ENCODE measurements around the gene DENND1A.

Gene DENND1A

GRCh38 chr9:123599781-123600180 is 330.1 kb downstream of the DENND1A start:
- H3K4me3 ChIP-seq (ENCODE audit: low read depth, low read length): no peak overlapping the region
- no peak for DNase-seq (ENCODE audit: low read depth)

DNA sequence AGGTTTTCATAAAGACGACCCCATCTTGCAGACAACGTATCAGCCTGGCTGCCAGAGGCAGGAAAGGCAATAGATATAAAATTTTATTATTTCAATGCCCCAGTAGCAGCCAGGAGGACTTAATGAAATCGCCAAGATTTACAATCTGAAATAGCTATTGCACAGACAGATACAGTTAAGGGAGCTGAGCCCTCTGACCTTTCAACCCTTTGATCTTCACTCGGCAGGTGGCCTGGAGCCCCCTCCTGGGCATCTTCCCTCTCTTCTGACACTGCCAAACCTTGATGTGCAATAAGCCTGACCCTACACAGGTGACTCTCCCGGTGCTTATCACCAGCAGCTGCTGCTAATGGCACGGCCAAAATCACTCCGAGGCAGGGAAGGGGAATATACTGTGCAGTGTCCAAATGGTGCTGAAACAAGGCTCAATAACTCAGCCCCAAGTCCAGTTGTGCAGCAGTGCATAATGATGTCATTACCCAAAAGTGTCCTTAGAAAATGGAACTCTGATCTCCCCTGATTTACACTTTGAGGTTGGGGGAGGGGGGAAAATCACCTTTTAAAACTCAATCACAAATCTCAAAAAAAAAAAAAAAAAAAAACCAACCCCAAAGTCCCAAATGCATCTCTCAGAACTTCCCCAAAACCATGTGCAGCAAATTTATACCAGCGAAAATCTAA is 331.9 kb downstream of the DENND1A start:
- H3K4me3 ChIP-seq (ENCODE audit: low read depth, low read length): no peak overlapping the region
- no peak for DNase-seq (ENCODE audit: low read depth)
- TF ChIP-seq CTCF (IDR thresholded peaks at IDR 0.05; ENCODE audit: control insufficient read depth, extremely low read depth, insufficient read depth): no peak

More at GRCh38 chr9:123599781-123600180, 330.1 kb downstream of the DENND1A start:
- TF ChIP-seq CTCF (IDR thresholded peaks at IDR 0.05; ENCODE audit: control insufficient read depth, extremely low read depth, insufficient read depth): no peak

DNA sequence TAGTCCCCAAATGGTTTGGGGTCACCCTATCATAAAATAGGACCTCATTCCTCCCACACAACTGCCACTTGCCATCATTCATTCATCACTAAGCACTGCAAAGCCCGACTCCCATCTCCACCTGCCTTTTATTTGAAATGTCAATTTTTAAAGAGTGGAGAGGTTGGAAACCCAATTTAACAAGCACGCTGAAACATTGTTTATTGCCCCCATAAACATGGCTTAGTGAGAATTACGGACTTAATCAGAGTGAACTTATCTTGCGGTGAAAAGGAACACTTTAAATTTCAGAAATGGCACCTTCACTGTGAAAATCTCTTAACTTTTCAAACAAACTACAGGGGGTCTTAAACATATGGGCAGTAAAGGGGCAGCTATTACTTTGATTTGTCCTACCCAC is 332.9 kb downstream of the DENND1A start:
- DNase-seq (ENCODE audit: low read depth): no peak
- H3K4me3 ChIP-seq (ENCODE audit: low read depth, low read length): no peak overlapping the region
- TF ChIP-seq CTCF (IDR thresholded peaks at IDR 0.05; ENCODE audit: control insufficient read depth, extremely low read depth, insufficient read depth): no peak

DNA sequence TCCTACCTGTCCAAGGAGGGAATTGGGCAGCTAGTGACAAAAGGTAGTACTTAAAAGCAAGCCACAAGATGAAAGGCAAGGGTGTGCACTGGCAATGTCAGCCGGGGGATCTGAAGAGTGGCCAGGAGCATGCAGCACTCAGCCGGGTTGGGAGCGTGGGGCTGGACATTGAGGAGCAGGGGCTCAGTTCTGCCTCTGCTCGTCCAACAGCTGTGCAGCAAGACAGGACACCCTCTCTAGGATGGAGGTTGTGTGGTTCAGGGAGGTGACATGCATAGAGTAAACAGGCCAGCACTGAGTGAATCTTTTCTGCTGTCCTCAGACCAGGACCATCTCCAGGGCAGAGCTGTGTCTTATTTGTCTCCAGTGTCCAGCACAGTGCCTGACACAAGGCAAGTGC is 338.6 kb downstream of the DENND1A start:
- no peak for TF ChIP-seq CTCF (IDR thresholded peaks at IDR 0.05; ENCODE audit: control insufficient read depth, extremely low read depth, insufficient read depth)
- H3K4me3 ChIP-seq (ENCODE audit: low read depth, low read length): no peak overlapping the region
- DNase-seq (ENCODE audit: low read depth): no peak

- no peak overlapping the region for H3K4me3 ChIP-seq (ENCODE audit: low read depth, low read length)
- TF ChIP-seq CTCF (IDR thresholded peaks at IDR 0.05; ENCODE audit: control insufficient read depth, extremely low read depth, insufficient read depth): no peak
- DNase-seq (ENCODE audit: low read depth): no peak
These were observed 339.4 kb downstream of the DENND1A start for GRCh38 chr9:123590499-123590898.

GRCh38 chr9:123589361-123590239 is 340.3 kb downstream of the DENND1A start:
- no peak for DNase-seq (ENCODE audit: low read depth)
- TF ChIP-seq CTCF (IDR thresholded peaks at IDR 0.05; ENCODE audit: control insufficient read depth, extremely low read depth, insufficient read depth): no peak

More at GRCh38 chr9:123589361-123590239, 340.3 kb downstream of the DENND1A start:
- no peak overlapping the region for H3K4me3 ChIP-seq (ENCODE audit: low read depth, low read length)

Data from LNCaP clone FGC (cell line).